Measurements from ENCODE around the gene CLCF1. TPM values are rescaled to one million over a fixed set of nuclear protein-coding genes. Genes with fewer than 3 reads are reported as not detected.

The CLCF1 gene
- total and polyA plus RNA-seq, 9 donors = 2.5 to 22.9 (median 5.0) TPM

- peaks cover 7% of the 10 kb centered on the region for H3K4me1 ChIP-seq (ENCODE audit: insufficient read depth)
- DNase-seq = peak in 2 of 5 donors; percentile 15 to 36
- no peak overlapping the region for H3K4me3 ChIP-seq
Observed at GRCh38 chr11:67376873-67377808, 3.7 kb upstream of the CLCF1 start.

GRCh38 chr11:67376063-67376820 lies 2.8 kb upstream of the CLCF1 start:
- Histone ChIP-seq H3K27ac (no peak overlapping the region), H3K36me3 (no peaks in the 10 kb centered on the region), H3K9me3 (no peaks in the 10 kb centered on the region), H3K27me3 (no peaks in the 10 kb centered on the region), H3K4me3 (no peak overlapping the region), H3K4me1 (ENCODE audit: insufficient read depth) (peaks cover 15% of the 10 kb centered on the region)
- peak in 2 of 5 donors; percentile 11 to 24 for DNase-seq
- WGBS, 3 donors = 74 to 83% (median 77%) methylated on average over 7 of the region's 7 CpGs
- TF ChIP-seq CTCF (IDR thresholded peaks at IDR 0.05) (no peak), EP300 (IDR thresholded peaks at IDR 0.05) (no peak), POLR2A (IDR thresholded peaks at IDR 0.05) (no peak)
- intact Hi-C loops (cut with DNase I) = no loop called here

More at GRCh38 chr11:67376873-67377808, 3.7 kb upstream of the CLCF1 start:
- H3K27me3 ChIP-seq = no peaks in the 10 kb centered on the region
- intact Hi-C loops (cut with DNase I) = no loop called here
- no peaks in the 10 kb centered on the region for H3K9me3 ChIP-seq
- H3K27ac ChIP-seq = no peak overlapping the region
- 85 to 93% (median 88%) methylated on average over 6 of the region's 6 CpGs for WGBS, 3 donors
- no peak for TF ChIP-seq POLR2A (IDR thresholded peaks at IDR 0.05)
- no peak for TF ChIP-seq CTCF (IDR thresholded peaks at IDR 0.05)
- no peak for TF ChIP-seq EP300 (IDR thresholded peaks at IDR 0.05)
- H3K36me3 ChIP-seq = no peaks in the 10 kb centered on the region

GRCh38 chr11:67375320-67376055 lies 2.1 kb upstream of the CLCF1 start:
- no peak overlapping the region for H3K4me3 ChIP-seq
- no peak overlapping the region for H3K27ac ChIP-seq
- no peaks in the 10 kb centered on the region for H3K36me3 ChIP-seq
- intact Hi-C loops (cut with DNase I) = no loop called here
- no peaks in the 10 kb centered on the region for H3K9me3 ChIP-seq
- peak in 2 of 5 donors; percentile 11 to 26 for DNase-seq
- TF ChIP-seq CTCF (IDR thresholded peaks at IDR 0.05) (no peak), EP300 (IDR thresholded peaks at IDR 0.05) (no peak), POLR2A (IDR thresholded peaks at IDR 0.05) (no peak)
- no peaks in the 10 kb centered on the region for H3K27me3 ChIP-seq
- peaks cover 22% of the 10 kb centered on the region for H3K4me1 ChIP-seq (ENCODE audit: insufficient read depth)
- WGBS, 3 donors = 44 to 58% (median 53%) methylated on average over 14 to 15 of the region's 15 CpGs
